Astrocyte (in vitro differentiated cells and primary cell): ENCODE measurements around the gene PGPEP1. TPM values are rescaled to one million over a fixed set of nuclear protein-coding genes. Genes with fewer than 3 reads are reported as not detected.

ENCODE experiments used
- DNase-seq: peaks from one replicate; pipeline ENCODE4 v3.0.0-alpha.2; 2010; ENCODE audit warnings: low read depth
- FAIRE-seq: peaks from 2 replicates; lab custom pipeline; 2011; peaks lifted over from hg19 to GRCh38; lab: Jason Lieb, UNC
- H2AFZ ChIP-seq: 2 replicates; pipeline ENCODE4 v1.6.0; 2012; ENCODE audit warnings: low read depth, low read length, inconsistent platforms
- H3K27ac ChIP-seq: 2 replicates; pipeline ENCODE4 v1.5.1; 2011; ENCODE audit warnings: low read depth, low read length, inconsistent platforms
- H3K27me3 ChIP-seq: 2 replicates; pipeline ENCODE4 v1.6.0; 2011; ENCODE audit warnings: low read length, inconsistent platforms; ENCODE audit not compliant: insufficient read depth
- H3K36me3 ChIP-seq: 2 replicates; pipeline ENCODE4 v1.5.1; 2011; ENCODE audit warnings: low read length, inconsistent platforms; ENCODE audit not compliant: insufficient read depth
- H3K4me1 ChIP-seq: 2 replicates; pipeline ENCODE4 v1.5.1; 2011; ENCODE audit warnings: low read length, inconsistent platforms; ENCODE audit not compliant: insufficient read depth
- H3K4me2 ChIP-seq: 2 replicates; pipeline ENCODE4 v1.6.0; 2012; ENCODE audit warnings: low read length, inconsistent platforms
- H3K4me3 ChIP-seq: 2 replicates; pipeline ENCODE4 v1.5.1; 2011; ENCODE audit warnings: low read depth, mild to moderate bottlenecking, low read length, inconsistent platforms; ENCODE audit not compliant: insufficient read depth
- H3K79me2 ChIP-seq: 2 replicates; pipeline ENCODE4 v1.6.0; 2012; ENCODE audit warnings: mild to moderate bottlenecking, low read length, inconsistent platforms; ENCODE audit not compliant: insufficient read depth
- H3K9ac ChIP-seq: 2 replicates; pipeline ENCODE4 v1.6.0; 2012; ENCODE audit warnings: mild to moderate bottlenecking, low read length, inconsistent platforms
- H3K9me3 ChIP-seq: 2 replicates; pipeline ENCODE4 v1.5.1; 2012; ENCODE audit warnings: low read depth, mild to moderate bottlenecking, low read length, inconsistent platforms; ENCODE audit not compliant: insufficient read depth
- H4K20me1 ChIP-seq: 2 replicates; pipeline ENCODE4 v1.6.0; 2012; ENCODE audit warnings: low read length, inconsistent platforms; ENCODE audit not compliant: insufficient read depth
- H3K27ac Mint-ChIP-seq: one replicate; pipeline ENCODE4 v1.8.0; 2021; ENCODE audit warnings: mild to moderate bottlenecking, mixed read lengths; ENCODE audit not compliant: unreplicated experiment
- H3K27me3 Mint-ChIP-seq: one replicate; pipeline ENCODE4 v1.8.0; 2021; ENCODE audit warnings: low read depth, mixed read lengths; ENCODE audit not compliant: unreplicated experiment
- H3K36me3 Mint-ChIP-seq: one replicate; pipeline ENCODE4 v1.8.0; 2021; ENCODE audit warnings: low read depth, mixed read lengths; ENCODE audit not compliant: unreplicated experiment
- H3K4me1 Mint-ChIP-seq: one replicate; pipeline ENCODE4 v1.8.0; 2021; ENCODE audit warnings: low read depth, mixed read lengths; ENCODE audit not compliant: unreplicated experiment
- H3K4me3 Mint-ChIP-seq: one replicate; pipeline ENCODE4 v1.8.0; 2021; ENCODE audit warnings: mild to moderate bottlenecking, moderate library complexity, mixed read lengths; ENCODE audit not compliant: unreplicated experiment
- H3K9me3 Mint-ChIP-seq: one replicate; pipeline ENCODE4 v1.8.0; 2021; ENCODE audit warnings: mild to moderate bottlenecking, mixed read lengths; ENCODE audit not compliant: unreplicated experiment
- CTCF ChIP-seq: IDR thresholded peaks from 2 replicates; pipeline ENCODE4 v1.5.1; 2011; ENCODE audit warnings: low read depth, mild to moderate bottlenecking, inconsistent platforms, low read length, moderate library complexity; ENCODE audit not compliant: insufficient read depth
- EZH2 ChIP-seq: IDR thresholded peaks from 2 replicates; pipeline ENCODE4 v1.6.1; 2012; ENCODE audit warnings: mild to moderate bottlenecking, low read length, inconsistent platforms; ENCODE audit not compliant: insufficient read depth
- total RNA-seq: library from RNA; stranded (reverse); gene quantifications from 2 replicates; pipeline ENCODE4 v1.2.1, GENCODE V29; 2021

PGPEP1 gene
- total RNA-seq, 1 donor from 2014 or later: 28.4 TPM

- Histone ChIP-seq H3K9me3 (no peaks in the 10 kb centered on the region), H3K27ac (no peak overlapping the region), H3K27me3 (peaks cover 2% of the 10 kb centered on the region), H3K36me3 (no peaks in the 10 kb centered on the region), H3K4me2 (no peak overlapping the region), H2AFZ (no peak overlapping the region), H3K9ac (no peak overlapping the region), H3K4me3 (no peak overlapping the region), H3K79me2 (no peaks in the 10 kb centered on the region), H3K4me1 (peaks cover 9% of the 10 kb centered on the region), H4K20me1 (peaks cover 15% of the 10 kb centered on the region)
- Mint-ChIP-seq H3K36me3 (no peaks in the 10 kb centered on the region), H3K4me3 (no peak overlapping the region), H3K27me3 (peaks cover 23% of the 10 kb centered on the region), H3K9me3 (no peaks in the 10 kb centered on the region), H3K27ac (no peak overlapping the region), H3K4me1 (no peaks in the 10 kb centered on the region)
- DNase-seq: no peak
- FAIRE-seq: no peak
- TF ChIP-seq CTCF (no peak), EZH2 (no peak)
Measured at GRCh38 chr19:18392926-18393325, 52.5 kb downstream of the PGPEP1 start.

- Mint-ChIP-seq H3K4me3 (no peak overlapping the region), H3K27ac (no peak overlapping the region), H3K27me3 (peaks cover 28% of the 10 kb centered on the region), H3K36me3 (no peaks in the 10 kb centered on the region), H3K4me1 (no peaks in the 10 kb centered on the region), H3K9me3 (no peaks in the 10 kb centered on the region)
- Histone ChIP-seq H3K9me3 (no peaks in the 10 kb centered on the region), H3K27me3 (peaks cover 2% of the 10 kb centered on the region), H2AFZ (no peak overlapping the region), H3K4me2 (no peak overlapping the region), H3K79me2 (no peaks in the 10 kb centered on the region), H3K4me3 (no peak overlapping the region), H4K20me1 (peaks cover 12% of the 10 kb centered on the region), H3K4me1 (peaks cover under 1% of the 10 kb centered on the region), H3K27ac (no peak overlapping the region), H3K36me3 (no peaks in the 10 kb centered on the region), H3K9ac (no peak overlapping the region)
- no peak for FAIRE-seq
- TF ChIP-seq EZH2: no peak
- no peak for TF ChIP-seq CTCF
- DNase-seq: no peak
Measured at GRCh38 chr19:18393836-18394235, 53.4 kb downstream of the PGPEP1 start.

- no peak for FAIRE-seq
Measured at GRCh38 chr19:18396471-18397241, 56.3 kb downstream of the PGPEP1 start.

More at GRCh38 chr19:18396471-18397241, 56.3 kb downstream of the PGPEP1 start:
- Mint-ChIP-seq H3K27ac (no peak overlapping the region), H3K27me3 (peaks cover 23% of the 10 kb centered on the region), H3K4me1 (no peaks in the 10 kb centered on the region), H3K9me3 (no peaks in the 10 kb centered on the region), H3K4me3 (no peak overlapping the region), H3K36me3 (no peaks in the 10 kb centered on the region)
- Histone ChIP-seq H3K4me2 (no peak overlapping the region), H3K27ac (no peak overlapping the region), H3K4me3 (no peak overlapping the region), H3K27me3 (peaks cover 2% of the 10 kb centered on the region), H3K79me2 (no peaks in the 10 kb centered on the region), H3K9me3 (no peaks in the 10 kb centered on the region), H4K20me1 (no peaks in the 10 kb centered on the region), H3K36me3 (no peaks in the 10 kb centered on the region), H3K4me1 (no peaks in the 10 kb centered on the region), H2AFZ (no peak overlapping the region), H3K9ac (no peak overlapping the region)
- DNase-seq: no peak
- no peak for TF ChIP-seq EZH2
